Measurements from ENCODE around the gene MAPK8IP1.

MAPK8IP1 gene

DNA sequence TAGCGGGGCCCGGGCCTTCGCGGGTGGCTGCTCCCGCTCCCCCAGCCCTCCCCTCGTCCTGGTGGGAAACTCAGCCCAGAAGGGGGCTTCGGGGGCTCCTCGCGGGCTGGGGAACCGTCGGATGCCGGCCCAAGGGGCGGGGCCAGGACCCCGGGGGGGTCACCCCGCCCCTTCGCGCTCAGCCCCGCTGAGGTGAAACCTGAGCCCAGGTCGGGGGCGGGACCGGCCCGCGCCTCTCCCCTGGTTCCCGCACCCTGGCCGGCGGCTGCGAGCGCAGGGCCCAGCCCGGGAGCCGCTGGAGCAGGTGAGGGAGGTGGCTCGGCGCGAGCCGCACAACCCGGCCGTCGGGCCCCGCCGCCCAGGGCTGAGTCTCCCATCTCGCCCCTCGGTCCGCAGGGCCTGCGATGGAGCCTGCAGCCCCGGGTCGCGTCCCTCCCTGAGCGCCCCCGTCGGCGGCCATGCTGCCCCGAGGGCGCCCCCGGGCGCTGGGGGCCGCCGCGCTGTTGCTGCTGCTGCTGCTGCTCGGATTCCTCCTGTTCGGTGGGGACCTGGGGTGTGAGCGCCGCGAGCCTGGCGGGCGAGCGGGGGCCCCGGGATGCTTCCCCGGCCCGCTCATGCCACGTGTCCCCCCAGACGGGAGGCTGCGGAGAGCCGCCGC is 37.1 kb downstream of the MAPK8IP1 start, which contains the start of gene LARGE2:
Gene LARGE2 (plus strand): TSS at position 232 of the 658 bp plus-strand sequence. CDS start 227 bp downstream, at position 459.
- no peak within 1 kb of the TSS for H3K4me3 ChIP-seq (ENCODE audit: low read length)
- no peak for DNase-seq (ENCODE audit: low read depth)

DNA sequence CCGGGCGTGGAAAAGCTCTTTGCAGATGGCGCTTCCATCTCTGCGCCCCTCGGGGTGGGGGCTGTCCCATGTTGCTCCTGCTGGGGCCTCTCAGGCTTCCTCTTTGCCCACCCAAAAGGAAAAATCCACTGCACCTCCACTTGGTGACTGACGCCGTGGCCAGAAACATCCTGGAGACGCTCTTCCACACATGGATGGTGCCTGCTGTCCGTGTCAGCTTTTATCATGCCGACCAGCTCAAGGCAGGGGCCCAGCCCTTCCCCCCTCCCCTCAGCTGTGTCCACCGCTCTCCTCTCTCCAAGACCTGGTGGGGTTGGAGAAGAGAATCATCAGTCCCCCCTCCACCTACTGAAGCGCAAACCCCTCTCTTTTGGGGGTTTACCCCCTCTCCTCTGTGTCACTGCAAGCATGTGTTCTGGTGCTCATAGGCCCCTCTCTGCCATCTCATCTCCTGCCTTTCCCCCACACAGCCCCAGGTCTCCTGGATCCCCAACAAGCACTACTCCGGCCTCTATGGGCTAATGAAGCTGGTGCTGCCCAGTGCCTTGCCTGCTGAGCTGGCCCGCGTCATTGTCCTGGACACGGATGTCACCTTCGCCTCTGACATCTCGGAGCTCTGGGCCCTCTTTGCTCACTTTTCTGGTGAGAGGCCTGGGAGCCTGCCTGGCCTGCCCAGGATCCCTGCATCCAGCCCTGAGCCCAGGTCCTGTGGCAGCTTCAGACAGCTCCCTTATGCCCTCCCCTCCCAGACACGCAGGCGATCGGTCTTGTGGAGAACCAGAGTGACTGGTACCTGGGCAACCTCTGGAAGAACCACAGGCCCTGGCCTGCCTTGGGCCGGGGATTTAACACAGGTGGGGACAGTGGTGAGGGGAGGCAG is 38.8 kb downstream of the MAPK8IP1 start:
- DNase-seq (ENCODE audit: low read depth): no peak
- TF ChIP-seq, protein P1, sequence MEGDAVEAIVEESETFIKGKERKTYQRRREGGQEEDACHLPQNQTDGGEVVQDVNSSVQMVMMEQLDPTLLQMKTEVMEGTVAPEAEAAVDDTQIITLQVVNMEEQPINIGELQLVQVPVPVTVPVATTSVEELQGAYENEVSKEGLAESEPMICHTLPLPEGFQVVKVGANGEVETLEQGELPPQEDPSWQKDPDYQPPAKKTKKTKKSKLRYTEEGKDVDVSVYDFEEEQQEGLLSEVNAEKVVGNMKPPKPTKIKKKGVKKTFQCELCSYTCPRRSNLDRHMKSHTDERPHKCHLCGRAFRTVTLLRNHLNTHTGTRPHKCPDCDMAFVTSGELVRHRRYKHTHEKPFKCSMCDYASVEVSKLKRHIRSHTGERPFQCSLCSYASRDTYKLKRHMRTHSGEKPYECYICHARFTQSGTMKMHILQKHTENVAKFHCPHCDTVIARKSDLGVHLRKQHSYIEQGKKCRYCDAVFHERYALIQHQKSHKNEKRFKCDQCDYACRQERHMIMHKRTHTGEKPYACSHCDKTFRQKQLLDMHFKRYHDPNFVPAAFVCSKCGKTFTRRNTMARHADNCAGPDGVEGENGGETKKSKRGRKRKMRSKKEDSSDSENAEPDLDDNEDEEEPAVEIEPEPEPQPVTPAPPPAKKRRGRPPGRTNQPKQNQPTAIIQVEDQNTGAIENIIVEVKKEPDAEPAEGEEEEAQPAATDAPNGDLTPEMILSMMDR (conservative IDR thresholded peaks at IDR 0.05; ENCODE audit: low read length): no peak
- H3K4me3 ChIP-seq (ENCODE audit: low read length): no peak overlapping the region

More for the DNA sequence above, 37.1 kb downstream of the MAPK8IP1 start, which contains the start of gene LARGE2:
- TF ChIP-seq, protein P1 (conservative IDR thresholded peaks at IDR 0.05; ENCODE audit: low read length): no peak

DNA sequence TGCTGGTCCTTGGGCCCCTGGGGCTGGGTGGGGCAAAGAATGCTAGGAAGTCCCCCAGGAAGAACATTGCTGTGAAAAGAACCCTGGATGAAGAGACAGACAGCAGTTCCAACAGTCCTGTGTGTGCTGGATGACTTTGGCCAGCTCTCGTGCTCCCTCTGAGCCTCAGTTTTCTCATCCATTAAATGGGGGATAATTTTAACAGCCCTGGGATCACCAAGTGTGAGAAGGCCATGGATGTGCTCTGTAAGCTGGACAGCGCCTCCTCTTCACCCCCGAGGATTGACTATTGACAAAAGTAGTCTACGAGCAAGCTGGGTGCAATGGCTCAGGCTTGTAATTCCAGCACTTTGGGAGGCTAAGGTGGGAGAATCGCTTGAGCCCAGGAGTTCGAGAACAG is 39.5 kb downstream of the MAPK8IP1 start:
- no peak for DNase-seq (ENCODE audit: low read depth)
- H3K4me3 ChIP-seq (ENCODE audit: low read length): no peak overlapping the region
- TF ChIP-seq, protein P1 (conservative IDR thresholded peaks at IDR 0.05; ENCODE audit: low read length): no peak

DNA sequence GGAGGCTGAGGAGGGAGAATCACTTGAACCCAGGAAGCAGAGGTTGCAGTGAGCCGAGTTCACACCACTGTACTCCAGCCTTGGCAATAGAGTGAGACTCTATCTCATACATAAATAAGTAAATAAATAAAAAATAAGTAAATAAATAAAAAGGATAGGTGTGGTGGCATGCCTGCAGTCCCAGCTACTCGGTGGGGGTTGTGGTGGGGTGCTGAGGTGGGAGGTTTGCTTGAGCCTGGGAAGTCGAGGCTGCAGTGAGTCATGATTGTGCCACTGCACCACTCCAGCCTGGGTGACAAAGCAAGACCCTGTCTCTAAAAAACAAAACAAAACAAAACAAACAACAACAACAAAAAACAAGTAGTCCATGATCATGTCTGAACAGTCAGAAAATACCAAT is 40.1 kb downstream of the MAPK8IP1 start:
- DNase-seq (ENCODE audit: low read depth): no peak
- H3K4me3 ChIP-seq (ENCODE audit: low read length): no peak overlapping the region
- TF ChIP-seq, protein P1 (conservative IDR thresholded peaks at IDR 0.05; ENCODE audit: low read length): no peak

DNA sequence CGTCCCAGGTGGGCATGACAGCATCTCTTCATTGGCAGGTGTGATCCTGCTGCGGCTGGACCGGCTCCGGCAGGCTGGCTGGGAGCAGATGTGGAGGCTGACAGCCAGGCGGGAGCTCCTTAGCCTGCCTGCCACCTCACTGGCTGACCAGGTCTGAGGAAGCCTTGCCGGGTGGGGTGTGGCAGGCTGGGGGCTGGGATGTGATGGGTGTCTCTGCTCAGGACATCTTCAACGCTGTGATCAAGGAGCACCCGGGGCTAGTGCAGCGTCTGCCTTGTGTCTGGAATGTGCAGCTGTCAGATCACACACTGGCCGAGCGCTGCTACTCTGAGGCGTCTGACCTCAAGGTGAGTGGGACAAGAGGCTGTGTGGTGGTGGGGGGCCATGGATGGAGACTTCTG is 40.5 kb downstream of the MAPK8IP1 start:
- H3K4me3 ChIP-seq (ENCODE audit: low read length): no peak overlapping the region
- DNase-seq (ENCODE audit: low read depth): no peak
- TF ChIP-seq, protein P1 (conservative IDR thresholded peaks at IDR 0.05; ENCODE audit: low read length): no peak

DNA sequence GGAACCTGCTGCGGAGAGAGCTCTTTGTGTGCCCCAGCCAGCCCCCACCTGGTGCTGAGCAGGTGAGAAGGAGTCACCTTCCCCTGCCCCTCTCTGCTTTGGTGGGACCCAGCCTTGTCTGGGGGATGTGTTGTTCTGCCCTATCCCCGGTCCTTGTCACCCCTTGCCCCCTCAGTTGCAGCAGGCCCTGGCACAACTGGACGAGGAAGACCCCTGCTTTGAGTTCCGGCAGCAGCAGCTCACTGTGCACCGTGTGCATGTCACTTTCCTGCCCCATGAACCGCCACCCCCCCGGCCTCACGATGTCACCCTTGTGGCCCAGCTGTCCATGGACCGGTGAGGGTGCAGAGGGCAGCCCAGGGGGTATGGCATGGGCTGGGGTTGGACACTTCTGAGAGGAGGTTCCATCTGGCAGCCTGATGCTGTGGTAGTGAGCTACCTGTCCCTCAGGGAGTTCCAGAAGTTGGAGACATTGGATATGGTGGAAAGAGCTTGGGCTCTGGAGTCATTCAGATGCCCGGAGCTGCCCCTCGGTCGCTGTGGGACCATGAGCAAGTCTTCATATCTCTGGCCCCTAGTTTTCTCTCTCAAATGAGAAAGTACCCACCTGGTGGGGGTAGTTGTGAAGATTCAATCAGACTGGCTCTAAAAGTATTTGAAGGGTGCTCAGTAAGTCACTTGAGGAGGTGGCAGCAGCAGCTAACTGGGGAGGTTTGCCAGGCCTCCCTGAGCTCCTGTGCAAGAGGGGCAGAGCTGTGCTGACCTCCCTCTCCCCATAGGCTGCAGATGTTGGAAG is 41.3 kb downstream of the MAPK8IP1 start:
- H3K4me3 ChIP-seq (ENCODE audit: low read length): no peak overlapping the region
- DNase-seq (ENCODE audit: low read depth): no peak
- TF ChIP-seq, protein P1 (conservative IDR thresholded peaks at IDR 0.05; ENCODE audit: low read length): no peak

All from AG10803 (cell line).